ENCODE results near the gene SCN1B. TPM values are rescaled to one million over a fixed set of nuclear protein-coding genes. Genes with fewer than 3 reads are reported as not detected.

The SCN1B gene
- total and polyA plus RNA-seq, 2 of the 13 experiments (the other 11 are each of a cell fraction or from before 2014, with no cell fraction given) = 2.7 to 20.1 TPM

- TF ChIP-seq ZBTB33 (CRISPR knock-in tag; IDR thresholded peaks at IDR 0.05) (0 out of 2 replicates have a peak, but pooled peaks have one; percentile 33), HMG20A (CRISPR knock-in tag; IDR thresholded peaks at IDR 0.05; ENCODE audit: borderline replicate concordance) (peak; percentile 81), RFXAP (CRISPR knock-in tag; IDR thresholded peaks at IDR 0.05; ENCODE audit: borderline replicate concordance) (peak; percentile 28; the same call in 1 of the 2 replicates), EEA1 (CRISPR knock-in tag; IDR thresholded peaks at IDR 0.05; ENCODE audit: borderline replicate concordance) (peak; percentile 53; the same call in 1 of the 2 replicates), ZSCAN30 (CRISPR knock-in tag; IDR thresholded peaks at IDR 0.05) (no peak), ZNF703 (CRISPR knock-in tag; IDR thresholded peaks at IDR 0.05; ENCODE audit: borderline replicate concordance) (0 out of 2 replicates have a peak, but pooled peaks have one; percentile 25), MIER3 (CRISPR knock-in tag; IDR thresholded peaks at IDR 0.05; ENCODE audit: borderline replicate concordance) (peak; percentile 65; the same call in 1 of the 2 replicates), NR2F1 (CRISPR knock-in tag; IDR thresholded peaks at IDR 0.05) (peak; percentile 16 to 59; a peak in 2 of 4 replicates), HHEX (CRISPR knock-in tag; IDR thresholded peaks at IDR 0.05) (peak; percentile 68; the same call in 1 of the 2 replicates), NFATC3 (CRISPR knock-in tag; IDR thresholded peaks at IDR 0.05) (no peak), TBX2 (CRISPR knock-in tag; IDR thresholded peaks at IDR 0.05; ENCODE audit: borderline replicate concordance) (no peak), SETDB1 (CRISPR knock-in tag; IDR thresholded peaks at IDR 0.05; ENCODE audit: borderline replicate concordance) (no peak), GATAD1 (CRISPR knock-in tag; IDR thresholded peaks at IDR 0.05) (peak; percentile 55), ZNF121 (CRISPR knock-in tag; IDR thresholded peaks at IDR 0.05) (no peak), CHD4 (IDR thresholded peaks at IDR 0.05; ENCODE audit: borderline replicate concordance, low read length) (peak; percentile 71; the same call in 1 of the 2 replicates), SPEN (CRISPR knock-in tag; IDR thresholded peaks at IDR 0.05; ENCODE audit: low read depth) (peak; percentile 47), ZNF614 (CRISPR knock-in tag; IDR thresholded peaks at IDR 0.05; ENCODE audit: borderline replicate concordance) (peak; percentile 92), ETV5 (CRISPR knock-in tag; IDR thresholded peaks at IDR 0.05; ENCODE audit: borderline replicate concordance) (peak; percentile 86; the same call in 1 of the 2 replicates)
- TF ChIP-seq, protein P1, sequence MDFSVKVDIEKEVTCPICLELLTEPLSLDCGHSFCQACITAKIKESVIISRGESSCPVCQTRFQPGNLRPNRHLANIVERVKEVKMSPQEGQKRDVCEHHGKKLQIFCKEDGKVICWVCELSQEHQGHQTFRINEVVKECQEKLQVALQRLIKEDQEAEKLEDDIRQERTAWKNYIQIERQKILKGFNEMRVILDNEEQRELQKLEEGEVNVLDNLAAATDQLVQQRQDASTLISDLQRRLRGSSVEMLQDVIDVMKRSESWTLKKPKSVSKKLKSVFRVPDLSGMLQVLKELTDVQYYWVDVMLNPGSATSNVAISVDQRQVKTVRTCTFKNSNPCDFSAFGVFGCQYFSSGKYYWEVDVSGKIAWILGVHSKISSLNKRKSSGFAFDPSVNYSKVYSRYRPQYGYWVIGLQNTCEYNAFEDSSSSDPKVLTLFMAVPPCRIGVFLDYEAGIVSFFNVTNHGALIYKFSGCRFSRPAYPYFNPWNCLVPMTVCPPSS (IDR thresholded peaks at IDR 0.05) = no peak
- TF ChIP-seq, protein P2, sequence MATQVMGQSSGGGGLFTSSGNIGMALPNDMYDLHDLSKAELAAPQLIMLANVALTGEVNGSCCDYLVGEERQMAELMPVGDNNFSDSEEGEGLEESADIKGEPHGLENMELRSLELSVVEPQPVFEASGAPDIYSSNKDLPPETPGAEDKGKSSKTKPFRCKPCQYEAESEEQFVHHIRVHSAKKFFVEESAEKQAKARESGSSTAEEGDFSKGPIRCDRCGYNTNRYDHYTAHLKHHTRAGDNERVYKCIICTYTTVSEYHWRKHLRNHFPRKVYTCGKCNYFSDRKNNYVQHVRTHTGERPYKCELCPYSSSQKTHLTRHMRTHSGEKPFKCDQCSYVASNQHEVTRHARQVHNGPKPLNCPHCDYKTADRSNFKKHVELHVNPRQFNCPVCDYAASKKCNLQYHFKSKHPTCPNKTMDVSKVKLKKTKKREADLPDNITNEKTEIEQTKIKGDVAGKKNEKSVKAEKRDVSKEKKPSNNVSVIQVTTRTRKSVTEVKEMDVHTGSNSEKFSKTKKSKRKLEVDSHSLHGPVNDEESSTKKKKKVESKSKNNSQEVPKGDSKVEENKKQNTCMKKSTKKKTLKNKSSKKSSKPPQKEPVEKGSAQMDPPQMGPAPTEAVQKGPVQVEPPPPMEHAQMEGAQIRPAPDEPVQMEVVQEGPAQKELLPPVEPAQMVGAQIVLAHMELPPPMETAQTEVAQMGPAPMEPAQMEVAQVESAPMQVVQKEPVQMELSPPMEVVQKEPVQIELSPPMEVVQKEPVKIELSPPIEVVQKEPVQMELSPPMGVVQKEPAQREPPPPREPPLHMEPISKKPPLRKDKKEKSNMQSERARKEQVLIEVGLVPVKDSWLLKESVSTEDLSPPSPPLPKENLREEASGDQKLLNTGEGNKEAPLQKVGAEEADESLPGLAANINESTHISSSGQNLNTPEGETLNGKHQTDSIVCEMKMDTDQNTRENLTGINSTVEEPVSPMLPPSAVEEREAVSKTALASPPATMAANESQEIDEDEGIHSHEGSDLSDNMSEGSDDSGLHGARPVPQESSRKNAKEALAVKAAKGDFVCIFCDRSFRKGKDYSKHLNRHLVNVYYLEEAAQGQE (IDR thresholded peaks at IDR 0.05; ENCODE audit: borderline replicate concordance in 1 of 2, low read depth in 1 of 2, low read length in 2 of 2) = 0 out of 4 replicates have a peak, but pooled peaks of 1 of the 2 experiments have one; percentile 12
Measured at GRCh38 chr19:34994643-34995541, 35.4 kb upstream of the SCN1B start (continued).
